ENCODE data around the gene IMPG2. TPM values are rescaled to one million over a fixed set of nuclear protein-coding genes. Genes with fewer than 3 reads are reported as not detected.

IMPG2 gene
- total RNA-seq, 1 donor from 2014 or later, result 0.29 TPM

DNA sequence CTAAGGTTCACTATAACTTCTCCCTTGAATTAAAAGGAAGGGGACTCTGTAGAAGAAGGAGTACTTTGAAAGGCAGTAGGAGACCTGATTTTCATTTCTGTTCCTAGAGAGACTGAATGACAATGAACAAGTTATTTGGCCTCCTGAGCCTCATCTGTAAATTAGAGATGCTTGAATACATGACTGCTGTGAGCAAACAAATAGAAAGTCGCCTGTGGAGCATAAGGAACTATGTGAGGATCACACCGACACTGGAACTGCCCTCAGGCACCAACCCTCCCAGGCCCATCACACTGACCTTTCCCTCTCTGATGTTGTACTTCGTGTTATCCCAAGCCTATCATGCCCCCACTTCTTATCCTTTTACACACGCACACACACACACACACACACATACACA lies 48.6 kb downstream of the IMPG2 start:
- TF ChIP-seq, protein P1, sequence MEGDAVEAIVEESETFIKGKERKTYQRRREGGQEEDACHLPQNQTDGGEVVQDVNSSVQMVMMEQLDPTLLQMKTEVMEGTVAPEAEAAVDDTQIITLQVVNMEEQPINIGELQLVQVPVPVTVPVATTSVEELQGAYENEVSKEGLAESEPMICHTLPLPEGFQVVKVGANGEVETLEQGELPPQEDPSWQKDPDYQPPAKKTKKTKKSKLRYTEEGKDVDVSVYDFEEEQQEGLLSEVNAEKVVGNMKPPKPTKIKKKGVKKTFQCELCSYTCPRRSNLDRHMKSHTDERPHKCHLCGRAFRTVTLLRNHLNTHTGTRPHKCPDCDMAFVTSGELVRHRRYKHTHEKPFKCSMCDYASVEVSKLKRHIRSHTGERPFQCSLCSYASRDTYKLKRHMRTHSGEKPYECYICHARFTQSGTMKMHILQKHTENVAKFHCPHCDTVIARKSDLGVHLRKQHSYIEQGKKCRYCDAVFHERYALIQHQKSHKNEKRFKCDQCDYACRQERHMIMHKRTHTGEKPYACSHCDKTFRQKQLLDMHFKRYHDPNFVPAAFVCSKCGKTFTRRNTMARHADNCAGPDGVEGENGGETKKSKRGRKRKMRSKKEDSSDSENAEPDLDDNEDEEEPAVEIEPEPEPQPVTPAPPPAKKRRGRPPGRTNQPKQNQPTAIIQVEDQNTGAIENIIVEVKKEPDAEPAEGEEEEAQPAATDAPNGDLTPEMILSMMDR (IDR thresholded peaks at IDR 0.05), result no peak
- no peaks in the 10 kb centered on the region for H3K27me3 ChIP-seq
- no peak overlapping the region for H3K27ac ChIP-seq
- H3K4me1 ChIP-seq, result no peaks in the 10 kb centered on the region
- H3K36me3 ChIP-seq, result no peaks in the 10 kb centered on the region
- H3K4me3 ChIP-seq, result no peak overlapping the region
- intact Hi-C loops (cut with DNase I), result no loop called here
- ATAC-seq, result no peak
- H3K9me3 ChIP-seq, result no peaks in the 10 kb centered on the region
- no peak for DNase-seq

DNA sequence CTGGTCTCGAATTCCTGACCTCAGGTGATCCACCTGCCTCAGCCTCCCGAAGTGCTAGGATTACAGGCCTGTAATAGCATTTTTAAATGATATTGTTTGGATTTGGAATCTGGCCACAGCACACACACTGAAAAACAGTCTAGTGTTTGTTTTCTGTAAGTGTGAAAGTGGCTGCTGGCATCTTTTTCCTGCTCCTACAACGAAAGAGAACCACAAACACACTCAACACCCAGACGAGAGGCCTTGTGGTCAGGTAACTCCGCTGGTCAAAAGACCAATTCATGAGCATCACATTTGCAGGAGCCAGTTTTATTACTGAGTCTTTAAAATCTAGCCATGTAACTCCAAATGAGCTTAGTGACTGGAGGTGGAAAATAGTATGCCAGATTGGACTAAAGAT lies 50.2 kb downstream of the IMPG2 start:
- Histone ChIP-seq H3K4me3 (no peak overlapping the region), H3K27ac (no peak overlapping the region), H3K27me3 (no peaks in the 10 kb centered on the region), H3K9me3 (no peaks in the 10 kb centered on the region), H3K4me1 (no peaks in the 10 kb centered on the region), H3K36me3 (no peaks in the 10 kb centered on the region)
- intact Hi-C loops (cut with DNase I), result no loop called here
- TF ChIP-seq, protein P1 (IDR thresholded peaks at IDR 0.05), result no peak
- ATAC-seq (peak; percentile 86), DNase-seq (no peak)

DNA sequence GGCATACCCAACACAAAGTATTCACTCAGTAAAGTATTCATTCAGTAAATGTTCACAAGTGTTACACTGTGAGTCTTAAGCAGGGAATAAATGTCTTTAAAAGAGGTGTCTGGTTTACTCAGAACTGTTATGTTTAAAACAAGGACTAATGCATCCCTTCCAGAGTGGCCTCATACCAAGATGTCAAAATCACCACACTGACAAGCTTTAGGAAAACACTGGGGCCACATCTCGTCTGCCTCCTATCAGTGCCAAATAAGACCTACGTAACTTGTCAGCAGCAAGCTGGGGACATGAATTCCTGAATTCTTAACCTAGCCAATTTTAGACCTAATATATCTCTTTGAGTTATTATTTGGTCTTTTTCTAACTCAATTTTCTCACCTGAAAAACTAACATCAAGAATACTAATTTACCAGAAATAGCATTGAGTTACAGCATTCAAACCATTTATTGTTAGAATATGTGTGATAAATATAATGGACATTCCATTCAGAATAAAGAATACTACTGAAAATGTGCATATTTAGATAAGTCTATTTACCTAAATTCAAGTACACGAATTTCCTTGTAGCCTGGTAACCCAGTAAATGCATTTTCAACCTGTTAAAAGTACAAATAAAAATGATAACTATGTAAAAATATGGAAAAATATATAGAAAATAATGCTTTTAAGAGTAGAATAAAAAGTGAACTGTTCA lies 51.3 kb downstream of the IMPG2 start:
- intact Hi-C loops (cut with DNase I), result no loop called here
- Histone ChIP-seq H3K36me3 (no peaks in the 10 kb centered on the region), H3K4me1 (no peaks in the 10 kb centered on the region), H3K27ac (no peak overlapping the region), H3K27me3 (no peaks in the 10 kb centered on the region), H3K9me3 (no peaks in the 10 kb centered on the region), H3K4me3 (no peak overlapping the region)
- DNase-seq (no peak), ATAC-seq (no peak)
- TF ChIP-seq, protein P1 (IDR thresholded peaks at IDR 0.05), result no peak

DNA sequence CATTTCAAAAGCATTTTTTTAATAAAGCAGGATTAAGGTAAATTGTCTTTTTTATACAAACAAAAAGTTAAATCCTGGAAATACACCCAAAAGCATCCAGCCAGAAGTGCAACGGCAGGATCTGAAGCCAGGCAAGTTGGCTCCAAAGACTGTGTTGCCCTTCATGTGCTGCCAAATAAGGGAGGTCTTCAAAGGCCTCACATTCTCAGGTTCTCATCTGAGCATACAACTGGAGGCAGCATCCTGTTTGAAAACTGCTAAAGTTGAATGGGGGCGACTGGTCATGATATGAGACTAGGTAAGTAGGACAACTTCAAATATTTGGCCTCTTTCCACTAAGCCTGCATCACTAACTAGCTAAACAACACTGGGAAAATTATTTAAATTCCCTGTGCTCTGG lies 52.2 kb downstream of the IMPG2 start:
- H3K4me3 ChIP-seq, result no peak overlapping the region
- no peaks in the 10 kb centered on the region for H3K9me3 ChIP-seq
- TF ChIP-seq, protein P1 (IDR thresholded peaks at IDR 0.05), result no peak
- ATAC-seq (no peak), DNase-seq (no peak)
- intact Hi-C loops (cut with DNase I), result no loop called here
- H3K27me3 ChIP-seq, result no peaks in the 10 kb centered on the region
- no peak overlapping the region for H3K27ac ChIP-seq
- H3K36me3 ChIP-seq, result no peaks in the 10 kb centered on the region
- no peaks in the 10 kb centered on the region for H3K4me1 ChIP-seq

DNA sequence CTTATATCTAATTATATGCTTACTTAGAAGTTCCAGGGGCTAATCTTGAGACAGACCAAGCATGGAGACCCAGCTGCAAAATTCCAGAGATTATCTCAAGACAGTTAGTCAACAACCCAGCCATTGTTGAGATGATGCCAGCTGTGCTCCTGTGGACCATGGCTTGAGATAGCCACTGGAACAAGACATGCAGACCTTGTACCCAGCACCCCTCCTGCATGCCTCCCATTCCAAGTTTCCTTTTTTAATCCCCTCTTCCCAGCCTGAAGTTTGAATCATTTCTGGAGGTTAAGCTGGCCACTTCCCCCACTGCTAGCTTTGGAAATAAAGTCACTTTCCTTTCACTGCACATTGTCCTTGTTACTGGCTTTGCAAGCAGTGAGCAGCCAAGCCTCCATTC lies 53.8 kb downstream of the IMPG2 start:
- Histone ChIP-seq H3K9me3 (no peaks in the 10 kb centered on the region), H3K4me1 (no peaks in the 10 kb centered on the region), H3K36me3 (no peaks in the 10 kb centered on the region), H3K27ac (no peak overlapping the region), H3K27me3 (no peaks in the 10 kb centered on the region), H3K4me3 (no peak overlapping the region)
- DNase-seq (no peak), ATAC-seq (no peak)
- TF ChIP-seq, protein P1 (IDR thresholded peaks at IDR 0.05), result no peak
- intact Hi-C loops (cut with DNase I), result no loop called here

DNA sequence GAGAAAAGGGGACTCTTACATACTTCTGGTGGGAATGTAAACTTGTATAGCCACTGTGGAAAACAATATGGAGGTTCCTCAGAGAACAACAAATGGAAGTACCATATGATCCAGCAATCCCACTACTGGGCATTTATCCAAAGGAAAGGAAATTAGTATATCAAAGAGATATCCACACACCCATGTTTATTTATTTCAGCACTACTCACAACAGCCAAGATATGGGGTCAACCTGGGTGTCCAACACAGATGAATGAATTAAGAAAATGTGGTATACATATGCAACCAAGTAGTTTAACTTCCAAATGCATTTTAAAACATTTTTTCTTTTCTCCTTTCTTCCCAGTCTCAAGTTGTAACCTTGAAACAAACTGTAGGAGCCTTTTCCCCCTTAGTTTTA lies 54.3 kb downstream of the IMPG2 start:
- Histone ChIP-seq H3K4me1 (no peaks in the 10 kb centered on the region), H3K4me3 (no peak overlapping the region), H3K27ac (no peak overlapping the region), H3K9me3 (no peaks in the 10 kb centered on the region), H3K27me3 (no peaks in the 10 kb centered on the region), H3K36me3 (no peaks in the 10 kb centered on the region)
- DNase-seq (no peak), ATAC-seq (no peak)
- intact Hi-C loops (cut with DNase I), result no loop called here
- TF ChIP-seq, protein P1 (IDR thresholded peaks at IDR 0.05), result no peak
